ENCODE measurements around the gene SPN.

Gene SPN

DNA sequence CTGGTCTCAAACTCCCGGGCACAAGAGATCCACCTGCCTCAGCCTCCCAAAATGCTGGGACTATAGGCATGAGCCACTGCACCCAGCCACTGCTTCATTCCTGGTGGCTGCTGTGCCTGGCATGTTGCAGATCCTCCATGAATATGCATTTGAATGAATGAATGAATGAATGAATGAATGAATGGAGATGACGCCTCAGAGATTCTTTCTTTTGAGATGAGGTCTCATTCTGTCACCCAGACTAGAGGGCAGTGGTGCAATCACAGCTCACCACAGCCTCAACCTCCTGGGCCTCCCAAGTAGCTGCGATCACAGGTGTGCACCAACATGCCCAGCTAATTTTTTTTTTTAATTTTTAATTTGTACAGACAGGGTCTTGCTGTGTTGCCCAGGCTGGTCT is 5.2 kb downstream of the SPN start:
- DNase-seq (ENCODE audit: extremely low read depth, low read depth): no peak
- TF ChIP-seq CTCF (IDR thresholded peaks at IDR 0.05; ENCODE audit: low read depth, low read length, missing control alignments): no peak
- H3K4me3 ChIP-seq (replicated peaks; ENCODE audit: low read depth, low read length): no peak overlapping the region

DNA sequence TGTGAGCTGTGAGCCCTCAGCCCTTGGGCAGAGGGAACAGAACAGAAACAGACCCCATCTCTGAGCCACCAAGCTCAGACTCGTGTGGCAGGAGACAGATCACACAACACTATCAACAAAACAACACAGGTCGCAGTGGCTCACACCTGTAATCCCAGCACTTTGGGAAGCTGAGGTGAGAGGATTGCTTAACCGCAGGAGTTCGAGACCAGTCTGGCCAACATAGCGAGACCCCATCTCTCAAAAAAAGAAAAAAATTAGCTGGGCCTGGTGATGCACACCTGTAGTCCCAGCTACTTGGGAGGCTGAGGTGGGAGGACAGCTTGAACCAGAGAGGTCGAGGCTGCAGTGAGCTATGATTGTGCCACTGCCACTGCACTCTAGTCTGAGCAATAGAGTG is 10.5 kb downstream of the SPN start:
- no peak for DNase-seq (ENCODE audit: extremely low read depth, low read depth)
- no peak overlapping the region for H3K4me3 ChIP-seq (replicated peaks; ENCODE audit: low read depth, low read length)
- TF ChIP-seq CTCF (IDR thresholded peaks at IDR 0.05; ENCODE audit: low read depth, low read length, missing control alignments): no peak

- no peak for DNase-seq (ENCODE audit: extremely low read depth, low read depth)
- no peak for TF ChIP-seq CTCF (IDR thresholded peaks at IDR 0.05; ENCODE audit: low read depth, low read length, missing control alignments)
- H3K4me3 ChIP-seq (replicated peaks; ENCODE audit: low read depth, low read length): no peak overlapping the region
Measured at GRCh38 chr16:29674188-29674587, 11.1 kb downstream of the SPN start.

GRCh38 chr16:29675811-29676643 is 13.0 kb downstream of the SPN start:
- no peak for TF ChIP-seq CTCF (IDR thresholded peaks at IDR 0.05; ENCODE audit: low read depth, low read length, missing control alignments)
- H3K4me3 ChIP-seq (replicated peaks; ENCODE audit: low read depth, low read length): no peak overlapping the region
- DNase-seq (ENCODE audit: extremely low read depth, low read depth): no peak

DNA sequence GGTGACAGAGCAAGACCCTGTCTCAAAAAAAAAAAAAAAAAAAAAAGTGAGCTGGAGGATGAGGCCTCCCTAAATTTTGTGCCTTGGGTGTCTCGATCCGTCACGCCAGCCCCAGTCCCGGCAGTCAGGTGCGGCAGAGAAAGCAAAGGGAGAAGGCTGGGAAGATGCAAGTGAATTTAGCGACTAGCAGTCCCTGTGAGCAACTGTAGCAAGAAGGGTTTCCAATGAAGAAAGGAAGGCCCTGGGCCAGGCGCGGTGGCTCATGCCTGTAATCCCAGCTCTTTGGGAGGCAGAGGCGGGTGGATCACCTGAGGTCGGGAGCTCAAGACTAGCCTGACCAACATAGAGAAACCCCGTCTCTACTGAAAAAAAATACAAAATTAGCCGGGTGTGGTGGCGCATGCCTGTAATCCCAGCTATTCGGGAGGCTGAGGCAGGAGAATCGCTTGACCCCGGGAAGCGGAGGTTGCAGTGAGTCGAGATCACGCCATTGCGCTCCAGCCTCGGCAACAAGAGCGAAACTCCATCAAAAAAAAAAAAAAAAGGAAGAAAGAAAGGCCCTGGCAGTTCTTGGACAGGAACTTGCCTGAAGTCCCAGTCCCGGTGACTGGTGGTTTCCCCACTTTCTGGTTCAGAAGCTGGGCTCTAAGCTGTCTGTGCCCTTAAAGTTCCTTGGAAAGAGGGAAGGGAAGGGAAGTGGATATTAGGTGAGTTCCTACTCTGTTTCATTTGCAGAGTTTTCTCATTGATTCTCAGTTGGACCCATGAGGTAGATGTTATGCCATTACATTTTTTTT is 14.1 kb downstream of the SPN start:
- H3K4me3 ChIP-seq (replicated peaks; ENCODE audit: low read depth, low read length): no peak overlapping the region
- no peak for TF ChIP-seq CTCF (IDR thresholded peaks at IDR 0.05; ENCODE audit: low read depth, low read length, missing control alignments)
- DNase-seq (ENCODE audit: extremely low read depth, low read depth): no peak

DNA sequence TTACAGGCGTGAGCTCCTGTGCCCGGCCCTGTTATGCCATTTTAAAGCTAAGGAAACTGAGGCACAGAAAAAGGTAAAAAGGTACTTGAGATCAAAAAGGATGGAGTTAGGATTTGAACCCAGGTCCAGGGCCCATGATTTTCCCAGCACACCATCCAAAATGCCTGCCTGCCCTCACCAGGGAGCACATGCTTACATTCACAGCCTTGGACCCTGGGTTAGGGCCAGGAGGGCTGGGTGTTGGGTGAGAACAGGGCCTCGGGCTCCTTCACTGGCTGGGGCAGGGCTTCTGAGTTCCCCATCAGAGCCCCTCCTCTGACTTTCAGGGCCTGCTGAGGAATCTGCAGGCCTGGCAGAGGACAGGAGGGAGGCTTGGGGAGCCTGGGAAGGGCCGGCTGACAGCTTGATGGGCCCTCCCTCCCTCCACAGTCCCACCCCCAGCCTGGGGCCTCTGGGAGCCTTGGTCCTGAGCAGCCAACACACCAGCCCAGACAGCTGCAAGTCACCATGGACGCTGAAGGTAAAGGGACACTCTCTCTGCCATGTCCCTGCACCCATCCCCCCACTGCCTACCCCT is 15.7 kb downstream of the SPN start, which contains the start of gene QPRT:
Gene QPRT (plus strand): TSS at position 490 of the 577 bp plus-strand sequence. CDS start 18 bp downstream, at position 508.
- DNase-seq (ENCODE audit: extremely low read depth, low read depth): peak; percentile 19
- TF ChIP-seq CTCF (IDR thresholded peaks at IDR 0.05; ENCODE audit: low read depth, low read length, missing control alignments): no peak
- H3K4me3 ChIP-seq (replicated peaks; ENCODE audit: low read depth, low read length): peak within 1 kb of the TSS; percentile 46
